Endothelial cell of umbilical vein (primary cell): ENCODE measurements around the gene CFAP126. TPM values are rescaled to one million over a fixed set of nuclear protein-coding genes. Genes with fewer than 3 reads are reported as not detected.

Experiments
- BruUV-seq: library from RNA; stranded (reverse); fragments of 400-500 nt; replicated peaks from 2 replicates; lab custom pipeline; 2021; lab: Mats Ljungman, UMichigan
- CTCF ChIA-PET: fragments of 300-600, 350-600 bp; sonication (Branson Sonifier 250); formaldehyde crosslinking; loops from one replicate; lab custom pipeline; 2021; ENCODE audit warnings: antibody characterized with exemption, inconsistent platforms; lab: Charles Lee
- POLR2A ChIA-PET: fragments of 300-600, 350-600 bp; sonication (Branson Sonifier 250); formaldehyde crosslinking; loops from one replicate; lab custom pipeline; 2021; ENCODE audit warnings: antibody characterized with exemption, inconsistent platforms; lab: Charles Lee
- DNase-seq: peaks from one replicate; pipeline ENCODE4 v3.0.0-alpha.2; 2011; ENCODE audit warnings: low read depth, low spot score
- FAIRE-seq: peaks from 2 replicates; lab custom pipeline; 2011; peaks lifted over from hg19 to GRCh38; lab: Jason Lieb, UNC
- H2AFZ ChIP-seq: 2 replicates; pipeline ENCODE4 v1.6.0; 2012; ENCODE audit warnings: low read depth, low read length, control low read depth, inconsistent platforms
- H3K27ac ChIP-seq: 2 replicates; pipeline ENCODE4 v1.5.1; 2011; ENCODE audit warnings: low read depth, mild to moderate bottlenecking, control low read depth, low read length, moderate library complexity; ENCODE audit not compliant: insufficient read depth
- H3K27me3 ChIP-seq, 2 experiments: 2 replicates each; pipeline versions ENCODE4 v1.6.0 to v1.6.1; 2011; ENCODE audit warnings: low read length in 2 of 2, mixed read lengths in 1 of 2; ENCODE audit not compliant: control insufficient read depth in 2 of 2, insufficient read depth in 2 of 2
- H3K36me3 ChIP-seq, 2 experiments: 2 replicates in 1 of 2; 3 replicates in 1 of 2; pipeline ENCODE4 v1.5.1; 2011; ENCODE audit warnings: low read length in 2 of 2, mild to moderate bottlenecking in 1 of 2, moderate library complexity in 1 of 2; ENCODE audit not compliant: control insufficient read depth in 2 of 2, insufficient read depth in 2 of 2; ENCODE audit errors: extremely low read depth in 1 of 2
- H3K4me1 ChIP-seq: 3 replicates; pipeline ENCODE4 v1.5.1; 2011; ENCODE audit warnings: mild to moderate bottlenecking, low read length; ENCODE audit not compliant: control insufficient read depth, insufficient read depth; ENCODE audit errors: extremely low read depth
- H3K4me2 ChIP-seq: 2 replicates; pipeline ENCODE4 v1.6.1; 2011; ENCODE audit warnings: low read length, control low read depth, mixed read lengths; ENCODE audit not compliant: insufficient read depth
- H3K4me3 ChIP-seq, 3 experiments: fragments of 200-600 bp in 1 of 3; sonication (generic), shearing (Covaris generic) in 1 of 3; replicated peaks in 1 of 3; 2 replicates each; pipeline ENCODE4 v1.5.1; 2011 to 2016; ENCODE audit warnings: control low read depth in 3 of 3, low read length in 3 of 3, mild to moderate bottlenecking in 2 of 3, inconsistent platforms in 1 of 3, low read depth in 1 of 3, moderate library complexity in 1 of 3; ENCODE audit not compliant: insufficient read depth in 1 of 3
- H3K79me2 ChIP-seq: 2 replicates; pipeline ENCODE4 v1.6.0; 2012; ENCODE audit warnings: low read length, inconsistent platforms; ENCODE audit not compliant: control insufficient read depth, insufficient read depth
- H3K9ac ChIP-seq: replicated peaks from 2 replicates; pipeline ENCODE3; 2011; ENCODE audit warnings: low read length, control low read depth; ENCODE audit not compliant: insufficient read depth; ENCODE audit errors: extremely low read depth
- H3K9me1 ChIP-seq: replicated peaks from 3 replicates; pipeline ENCODE4 v1.6.0; 2011; ENCODE audit warnings: mild to moderate bottlenecking, low read length; ENCODE audit not compliant: control insufficient read depth, insufficient read depth; ENCODE audit errors: extremely low read depth
- H3K9me3 ChIP-seq: replicated peaks from 2 replicates; pipeline ENCODE4 v1.5.1; 2012; ENCODE audit warnings: low read length, inconsistent platforms; ENCODE audit not compliant: control insufficient read depth, insufficient read depth
- H4K20me1 ChIP-seq: replicated peaks from 2 replicates; pipeline ENCODE3; 2011; ENCODE audit warnings: mild to moderate bottlenecking, low read length; ENCODE audit not compliant: control insufficient read depth, insufficient read depth; ENCODE audit errors: extremely low read depth
- CTCF ChIP-seq, 2 donors: IDR thresholded peaks; 1 replicate in 1 of 2; 2 replicates in 1 of 2; pipeline ENCODE4 v1.5.1; 2011; ENCODE audit warnings: low read length in 2 of 2, mild to moderate bottlenecking in 2 of 2, moderate library complexity in 2 of 2, control low read depth in 1 of 2, inconsistent platforms in 1 of 2, low read depth in 1 of 2; ENCODE audit not compliant: insufficient read depth in 1 of 2; ENCODE audit errors: extremely low read depth in 1 of 2
- EZH2 ChIP-seq: IDR thresholded peaks from 2 replicates; pipeline ENCODE4 v1.6.1; 2012; ENCODE audit warnings: borderline replicate concordance, low read depth, mild to moderate bottlenecking, moderate library complexity, low read length, inconsistent platforms; ENCODE audit not compliant: severe bottlenecking
- FOS ChIP-seq: IDR thresholded peaks from 2 replicates; pipeline ENCODE4 v1.6.1; 2011; ENCODE audit warnings: mild to moderate bottlenecking, low read length, moderate library complexity, borderline replicate concordance; ENCODE audit not compliant: insufficient read depth
- JUN ChIP-seq: IDR thresholded peaks from 2 replicates; pipeline ENCODE4 v1.6.1; 2011; ENCODE audit warnings: borderline replicate concordance, low read depth; ENCODE audit not compliant: insufficient read length, insufficient read depth
- MAX ChIP-seq: IDR thresholded peaks from 2 replicates; pipeline ENCODE4 v1.6.1; 2011; ENCODE audit not compliant: insufficient read depth, insufficient read length
- MYC ChIP-seq: IDR thresholded peaks from one replicate; pipeline ENCODE4 v1.6.1; 2011; ENCODE audit warnings: mild to moderate bottlenecking, low read depth, low read length
- POLR2A ChIP-seq: IDR thresholded peaks from 2 replicates; pipeline ENCODE4 v1.6.1; 2012; ENCODE audit warnings: low read depth, mild to moderate bottlenecking, control low read depth, low read length
- dilution Hi-C: fragments of 300-500 bp; cut with MboI; formaldehyde crosslinking; loops from one replicate; pipeline ENCODE4 v1.15.0; 2019; ENCODE audit warnings: low sequenced_read_pairs; ENCODE audit not compliant: extremely low pct_ligation_motif_present
- intact Hi-C: fragments of 100-400 bp; cut with micrococcal nuclease; formaldehyde crosslinking; loops from one replicate; pipeline ENCODE4 v1.10.0; 2022
- polyA plus RNA-seq, 4 experiments: library from polyadenylated mRNA; depleted of rRNA in 3 of 4; stranded (reverse) in 3 of 4; unstranded in 1 of 4; fragments of >200 nt; gene quantifications; 2 replicates each; pipeline versions ENCODE4 v1.2.1 to v1.2.3, GENCODE V29; 2011 to 2012; ENCODE audit warnings: missing spikeins in 1 of 4
- total RNA-seq: library from RNA; stranded (reverse); gene quantifications from 2 replicates; pipeline ENCODE4 v1.2.3, GENCODE V29; 2021

Gene CFAP126
- total and polyA plus RNA-seq, 2 donors (not counting 3 experiments of a cell fraction or from before 2014, with no cell fraction given): not detected

GRCh38 chr1:161374373-161374772 is 6.7 kb upstream of the CFAP126 start:
- Histone ChIP-seq H3K36me3 (no peaks in the 10 kb centered on the region), H3K4me3 (no peak overlapping the region), H3K4me2 (no peak overlapping the region), H3K27me3 (no peaks in the 10 kb centered on the region), H2AFZ (no peak overlapping the region), H4K20me1 (no peaks in the 10 kb centered on the region), H3K9ac (no peak overlapping the region), H3K9me3 (no peaks in the 10 kb centered on the region), H3K27ac (no peak overlapping the region), H3K4me1 (no peaks in the 10 kb centered on the region), H3K9me1 (no peaks in the 10 kb centered on the region), H3K79me2 (no peaks in the 10 kb centered on the region)
- intact Hi-C loops: loop anchor here (1.0 kb wide), 1 partner anchor 147 kb away; no protein-coding TSS in a partner anchor
- ChIA-PET CTCF (interaction anchor here (0.5 to 4.9 kb wide), 39 partner anchors 8 to 539 kb away, joined by 3 to 78 read pairs (median 4); partner anchors contain the start of genes NDUFS2, PPOX, SDHC and TOMM40L), POLR2A (interaction anchor here (0.8 to 1.0 kb wide), 2 partner anchors 50 to 183 kb away, joined by 3 to 6 read pairs; no protein-coding TSS in a partner anchor)
- no peak for FAIRE-seq
- TF ChIP-seq JUN (no peak), CTCF (IDR thresholded peaks at IDR 0.05; ENCODE audit: extremely low read depth in 1 of 2, insufficient read depth in 1 of 2, low read depth in 1 of 2, low read length in 2 of 2) (peak; percentile 14 to 48)
- BruUV-seq: no TSS peak
- DNase-seq: peak; percentile 49
- dilution Hi-C loops: no loop called here

- intact Hi-C loops: no loop called here
- Histone ChIP-seq H4K20me1 (no peaks in the 10 kb centered on the region), H3K36me3 (no peaks in the 10 kb centered on the region), H2AFZ (no peak overlapping the region), H3K9ac (no peak overlapping the region), H3K9me1 (no peaks in the 10 kb centered on the region), H3K4me3 (no peak overlapping the region), H3K27ac (no peak overlapping the region), H3K27me3 (no peaks in the 10 kb centered on the region), H3K79me2 (no peaks in the 10 kb centered on the region), H3K4me1 (no peaks in the 10 kb centered on the region), H3K9me3 (no peaks in the 10 kb centered on the region), H3K4me2 (no peak overlapping the region)
- POLR2A ChIA-PET: no interaction called here
- DNase-seq: no peak
- CTCF ChIA-PET: interaction anchor here (0.7 to 4.9 kb wide), 15 partner anchors 9 to 208 kb away, joined by 3 to 78 read pairs (median 8); partner anchors contain the start of genes PPOX and TOMM40L
- BruUV-seq: no TSS peak
- no peak for FAIRE-seq
- dilution Hi-C loops: no loop called here
- TF ChIP-seq MYC: no peak
- TF ChIP-seq MAX: no peak
- TF ChIP-seq JUN: no peak
- no peak for TF ChIP-seq FOS
- TF ChIP-seq EZH2: no peak
- TF ChIP-seq POLR2A: no peak
Measured at GRCh38 chr1:161373442-161373841, 5.8 kb upstream of the CFAP126 start.
